ENCODE measurements around the gene LRFN2. TPM values are rescaled to one million over a fixed set of nuclear protein-coding genes. Genes with fewer than 3 reads are reported as not detected.

The LRFN2 gene
- total and polyA plus RNA-seq, 11 donors, result not detected

GRCh38 chr6:40540790-40541189 is 46.4 kb downstream of the LRFN2 start:
- Histone ChIP-seq H3K4me1 (no peaks in the 10 kb centered on the region), H3K4me3 (no peak overlapping the region), H3K9me3 (no peaks in the 10 kb centered on the region), H3K27ac (no peak overlapping the region), H3K27me3 (peaks cover 0 to 19% (median 0%) of the 10 kb centered on the region in 9 donors), H3K36me3 (no peaks in the 10 kb centered on the region)
- WGBS, 4 donors, result 77 to 88% (median 80%) methylated on average over 6 of the region's 6 CpGs
- ATAC-seq, result no peak
- intact Hi-C loops (cut with DNase I), result no loop called here
- DNase-seq, result no peak
- TF ChIP-seq, protein P1, sequence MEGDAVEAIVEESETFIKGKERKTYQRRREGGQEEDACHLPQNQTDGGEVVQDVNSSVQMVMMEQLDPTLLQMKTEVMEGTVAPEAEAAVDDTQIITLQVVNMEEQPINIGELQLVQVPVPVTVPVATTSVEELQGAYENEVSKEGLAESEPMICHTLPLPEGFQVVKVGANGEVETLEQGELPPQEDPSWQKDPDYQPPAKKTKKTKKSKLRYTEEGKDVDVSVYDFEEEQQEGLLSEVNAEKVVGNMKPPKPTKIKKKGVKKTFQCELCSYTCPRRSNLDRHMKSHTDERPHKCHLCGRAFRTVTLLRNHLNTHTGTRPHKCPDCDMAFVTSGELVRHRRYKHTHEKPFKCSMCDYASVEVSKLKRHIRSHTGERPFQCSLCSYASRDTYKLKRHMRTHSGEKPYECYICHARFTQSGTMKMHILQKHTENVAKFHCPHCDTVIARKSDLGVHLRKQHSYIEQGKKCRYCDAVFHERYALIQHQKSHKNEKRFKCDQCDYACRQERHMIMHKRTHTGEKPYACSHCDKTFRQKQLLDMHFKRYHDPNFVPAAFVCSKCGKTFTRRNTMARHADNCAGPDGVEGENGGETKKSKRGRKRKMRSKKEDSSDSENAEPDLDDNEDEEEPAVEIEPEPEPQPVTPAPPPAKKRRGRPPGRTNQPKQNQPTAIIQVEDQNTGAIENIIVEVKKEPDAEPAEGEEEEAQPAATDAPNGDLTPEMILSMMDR (IDR thresholded peaks at IDR 0.05), result no peak
- TF ChIP-seq POLR2A (IDR thresholded peaks at IDR 0.05), result no peak

GRCh38 chr6:40539853-40540252 is 47.3 kb downstream of the LRFN2 start:
- H3K4me1 ChIP-seq, result no peaks in the 10 kb centered on the region
- 83 to 90% (median 88%) methylated on average over 7 of the region's 7 CpGs for WGBS, 4 donors
- H3K36me3 ChIP-seq, result no peaks in the 10 kb centered on the region
- TF ChIP-seq, protein P1 (IDR thresholded peaks at IDR 0.05), result no peak
- no peak for TF ChIP-seq POLR2A (IDR thresholded peaks at IDR 0.05)
- no peaks in the 10 kb centered on the region for H3K9me3 ChIP-seq
- no peak for DNase-seq
- intact Hi-C loops (cut with DNase I), result no loop called here
- H3K27me3 ChIP-seq, result peaks cover 0 to 24% (median 0%) of the 10 kb centered on the region in 9 donors
- no peak for ATAC-seq
- no peak overlapping the region for H3K27ac ChIP-seq
- H3K4me3 ChIP-seq, result no peak overlapping the region

DNA sequence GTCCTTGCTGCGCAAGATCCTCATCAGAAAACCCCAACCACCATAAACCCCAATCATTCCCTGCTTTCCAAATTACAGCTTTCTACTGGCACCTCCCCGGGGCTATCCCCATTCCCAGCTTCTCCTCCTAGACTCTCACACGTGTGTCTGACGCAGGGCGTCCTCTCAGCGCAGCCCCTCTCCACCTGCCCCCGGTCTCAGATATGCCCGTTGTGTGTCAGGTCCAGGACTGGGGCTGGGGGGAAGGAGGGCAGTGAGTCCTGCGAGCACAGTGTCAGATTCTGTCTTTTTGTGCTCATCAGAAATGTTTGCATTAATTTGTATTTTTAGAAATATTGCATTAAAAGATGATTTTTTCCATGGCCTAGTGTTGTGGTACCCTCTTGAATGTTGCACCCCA is 48.6 kb downstream of the LRFN2 start:
- no peaks in the 10 kb centered on the region for H3K36me3 ChIP-seq
- intact Hi-C loops (cut with DNase I), result no loop called here
- peaks cover 0 to 32% (median 0%) of the 10 kb centered on the region in 9 donors for H3K27me3 ChIP-seq
- 78 to 84% (median 79%) methylated on average over 9 of the region's 9 CpGs for WGBS, 4 donors
- ATAC-seq (no peak), DNase-seq (no peak)
- no peak overlapping the region for H3K4me3 ChIP-seq
- H3K9me3 ChIP-seq, result no peaks in the 10 kb centered on the region
- no peaks in the 10 kb centered on the region for H3K4me1 ChIP-seq
- TF ChIP-seq POLR2A (IDR thresholded peaks at IDR 0.05), result no peak
- TF ChIP-seq, protein P1 (IDR thresholded peaks at IDR 0.05), result no peak
- H3K27ac ChIP-seq, result no peak overlapping the region

DNA sequence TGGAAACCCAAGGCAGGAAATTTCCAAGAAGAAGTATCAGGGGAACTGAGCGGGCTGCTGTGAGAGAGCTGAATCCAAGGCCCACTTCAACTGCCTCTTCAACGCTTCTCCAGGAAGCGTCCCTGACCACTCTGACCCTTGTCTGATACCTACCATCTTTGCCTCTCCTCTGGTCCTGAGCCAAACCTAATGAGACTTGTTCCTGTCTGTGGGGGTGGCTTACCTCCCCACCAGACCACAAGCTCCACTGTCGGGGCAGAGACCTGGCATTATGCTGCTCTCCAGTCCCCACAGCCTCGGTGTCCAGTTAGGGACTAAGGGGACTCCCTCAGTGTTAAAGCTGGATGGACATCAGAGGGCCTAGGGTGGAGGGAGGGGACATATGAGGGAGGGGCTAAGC is 49.7 kb downstream of the LRFN2 start:
- WGBS, 4 donors, result 76 to 89% (median 82%) methylated on average over 5 of the region's 5 CpGs
- Histone ChIP-seq H3K4me3 (no peak overlapping the region), H3K27ac (no peak overlapping the region), H3K36me3 (no peaks in the 10 kb centered on the region), H3K9me3 (no peaks in the 10 kb centered on the region), H3K4me1 (no peaks in the 10 kb centered on the region), H3K27me3 (peaks cover 0 to 34% (median 3%) of the 10 kb centered on the region in 9 donors)
- DNase-seq (no peak), ATAC-seq (no peak)
- TF ChIP-seq, protein P1 (IDR thresholded peaks at IDR 0.05), result no peak
- no peak for TF ChIP-seq POLR2A (IDR thresholded peaks at IDR 0.05)
- intact Hi-C loops (cut with DNase I), result no loop called here
